NCI-H187 treated with DMSO at 0.1 percent for 48 hours (cell line): ENCODE results near the gene SERPINB1.
"Not testable (repeated sequence)": the region's sequence is repeated elsewhere in the genome, so short reads cannot be mapped to it uniquely, and the experiment has no call there.

ENCODE experiments used
- DNase-seq: peaks from one replicate; lab custom pipeline; 2025; lab: John Stamatoyannopoulos, UW

SERPINB1 gene

GRCh38 chr6:2841264-2842138 is at the start of gene SERPINB1:
TSS of gene SERPINB1 (minus strand) at chr6:2841863. CDS start at chr6:2840586, 1,277 bp downstream.
- peak; percentile 86 for DNase-seq

GRCh38 chr6:2890976-2891767 is 49.5 kb upstream of the SERPINB1 start:
- DNase-seq: no peak

GRCh38 chr6:2885967-2886735 is 44.5 kb upstream of the SERPINB1 start:
- no peak for DNase-seq

GRCh38 chr6:2884804-2885203 is 43.1 kb upstream of the SERPINB1 start:
- DNase-seq: no peak

GRCh38 chr6:2883673-2884072 is 42.0 kb upstream of the SERPINB1 start:
- no peak for DNase-seq

- no peak for DNase-seq
Measured at GRCh38 chr6:2881423-2881822, 39.8 kb upstream of the SERPINB1 start.

GRCh38 chr6:2880156-2880555 is 38.5 kb upstream of the SERPINB1 start:
- not testable (repeated sequence) for DNase-seq

- no peak for DNase-seq
Measured at GRCh38 chr6:2877960-2878359, 36.3 kb upstream of the SERPINB1 start.

GRCh38 chr6:2877057-2877882 is 35.6 kb upstream of the SERPINB1 start:
- no peak for DNase-seq

GRCh38 chr6:2876210-2877056 is 34.8 kb upstream of the SERPINB1 start:
- no peak for DNase-seq

GRCh38 chr6:2875359-2876191 is 33.9 kb upstream of the SERPINB1 start:
- no peak for DNase-seq

- no peak for DNase-seq
Measured at GRCh38 chr6:2873643-2874042, 32.0 kb upstream of the SERPINB1 start.

GRCh38 chr6:2872423-2873358 is 31.0 kb upstream of the SERPINB1 start:
- no peak for DNase-seq

- no peak for DNase-seq
Measured at GRCh38 chr6:2871953-2872352, 30.3 kb upstream of the SERPINB1 start.

GRCh38 chr6:2871102-2871501 is 29.4 kb upstream of the SERPINB1 start:
- no peak for DNase-seq

- no peak for DNase-seq
Measured at GRCh38 chr6:2870046-2870636, 28.5 kb upstream of the SERPINB1 start.

GRCh38 chr6:2868637-2869036 is 27.0 kb upstream of the SERPINB1 start:
- no peak for DNase-seq
